HG02938 (cell line): ENCODE measurements around the gene SLC2A8.

Experiments used
- ATAC-seq: cut with Tn5 transposase; IDR thresholded peaks from one replicate; pipeline ENCODE4 v1.9.1; 2021; ENCODE audit warnings: mild to moderate bottlenecking, moderate library complexity; ENCODE audit not compliant: unreplicated experiment

Gene SLC2A8

DNA sequence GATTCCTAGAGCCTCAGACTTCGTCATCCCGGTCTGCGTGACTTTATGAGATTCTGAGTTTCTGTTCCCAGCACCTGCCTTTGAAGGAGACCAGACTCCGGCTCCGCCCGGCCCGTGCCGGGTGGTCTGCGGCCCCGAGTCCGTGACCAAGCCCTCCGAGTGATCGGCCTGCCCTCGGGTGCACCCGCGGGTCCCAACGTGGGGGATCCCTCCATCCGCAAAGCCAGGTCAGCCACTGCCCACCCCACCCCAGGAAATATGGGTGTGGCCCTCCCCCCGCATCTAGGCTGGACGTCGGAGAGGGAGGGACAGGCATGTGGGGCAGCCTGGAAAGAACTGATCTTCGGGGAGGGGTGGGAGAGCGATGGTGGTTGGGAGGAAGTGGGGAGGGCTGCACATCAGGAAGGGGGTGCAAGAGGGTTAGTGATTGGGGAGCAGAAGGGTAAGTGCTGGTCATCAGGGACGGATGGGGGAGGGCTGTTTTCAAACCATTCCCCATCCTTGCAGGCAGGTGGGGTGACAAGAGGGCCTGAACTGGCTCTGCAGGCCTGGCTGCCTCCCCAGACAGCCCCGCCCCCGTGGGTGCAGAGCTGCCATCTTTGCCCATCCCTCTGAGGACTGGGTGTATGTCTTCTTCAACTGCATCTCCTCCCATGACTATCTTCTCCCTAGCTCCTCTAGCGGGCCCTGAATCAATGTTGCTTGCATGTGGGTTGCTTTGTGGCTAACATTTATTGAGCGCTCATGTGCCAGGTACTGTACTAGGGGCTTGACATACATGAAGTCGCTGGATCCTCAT, 55.1 kb downstream of the SLC2A8 start:
- ATAC-seq, result peak; percentile 4

DNA sequence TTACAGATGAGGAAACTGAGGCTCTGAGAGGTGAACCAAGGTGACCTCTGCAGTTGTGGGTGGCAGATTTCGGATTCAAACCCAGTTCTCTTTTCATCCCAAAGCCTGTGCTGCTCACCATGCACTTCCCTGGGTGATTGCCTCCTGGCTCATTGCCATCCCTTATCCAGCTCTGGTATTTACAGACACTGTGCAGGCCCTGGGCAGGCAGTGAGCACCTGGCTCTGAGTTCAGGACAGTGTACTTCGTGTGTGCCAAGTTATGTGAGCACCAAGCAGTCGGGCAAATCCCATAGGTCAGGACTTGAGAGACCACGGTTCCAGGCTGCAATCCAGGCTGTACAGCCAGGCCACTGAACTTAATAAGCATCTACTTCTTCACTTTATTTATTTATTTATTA, 55.7 kb downstream of the SLC2A8 start:
- ATAC-seq, result no peak

DNA sequence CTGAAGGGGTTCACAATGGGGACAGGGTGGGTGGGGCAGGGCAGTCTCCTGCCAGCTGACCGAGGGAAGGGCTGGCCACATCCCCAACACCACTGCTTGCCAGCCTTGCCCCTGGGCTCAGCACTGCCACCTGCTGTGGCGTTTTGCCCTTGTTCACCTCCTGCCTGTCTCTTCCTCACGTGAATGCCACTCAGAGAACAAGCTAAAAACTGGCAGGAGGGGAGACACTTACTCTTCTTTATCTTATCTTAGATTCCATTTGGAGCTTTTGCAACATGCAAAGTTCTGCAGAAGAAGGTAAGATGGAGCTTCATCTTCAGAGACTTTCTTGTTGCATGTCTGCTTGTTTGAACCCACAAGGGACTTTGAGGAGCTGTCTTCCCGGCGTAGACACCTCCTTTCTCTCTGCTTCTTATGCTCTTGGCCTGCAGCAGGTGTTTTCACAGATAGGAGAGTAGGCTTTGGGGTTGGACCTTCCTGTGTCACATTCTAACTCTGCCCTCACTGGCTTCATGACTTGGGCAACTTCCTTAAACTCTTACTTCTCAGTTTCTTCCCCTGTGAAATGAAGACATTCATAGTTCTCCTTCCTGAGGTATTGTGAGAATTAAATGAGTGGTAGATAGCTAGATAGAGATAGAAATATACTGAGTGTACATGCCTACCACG, 58.5 kb downstream of the SLC2A8 start:
- ATAC-seq, result no peak

DNA sequence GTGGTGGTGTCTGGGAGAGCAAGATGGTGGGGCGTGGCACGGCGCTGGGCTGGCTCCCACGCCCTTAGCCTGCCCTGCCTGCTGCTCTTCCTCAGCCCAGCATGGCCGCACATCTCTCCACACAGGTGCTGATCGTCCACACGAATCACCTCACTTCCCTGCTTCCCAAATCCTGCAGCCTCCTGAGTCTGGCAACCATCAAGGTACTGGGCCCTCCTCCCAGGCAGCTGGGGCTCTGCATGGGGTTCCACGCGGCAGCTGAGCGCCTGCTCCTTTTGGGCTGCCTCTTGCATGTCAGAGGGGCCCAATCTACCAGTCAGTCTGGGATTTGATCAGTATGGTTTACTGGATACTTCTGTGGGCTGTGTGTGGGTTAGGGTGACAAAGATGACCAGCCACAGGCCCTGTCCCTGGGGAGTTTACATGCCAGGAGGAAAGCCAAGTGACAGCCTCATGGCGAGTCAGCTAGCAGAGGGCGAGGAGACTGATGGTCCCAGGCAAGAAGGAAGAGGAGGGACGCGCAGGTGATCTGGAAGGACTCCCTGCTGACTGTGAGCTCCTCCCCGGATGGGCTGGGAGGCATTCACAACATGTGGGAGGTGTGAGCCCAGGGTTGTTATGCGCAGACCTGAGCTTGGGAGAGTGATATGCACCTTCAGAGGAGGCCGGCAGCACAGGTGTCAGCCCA, 60.4 kb downstream of the SLC2A8 start:
- ATAC-seq, result no peak
